ENCODE measurements around the gene CFAP99.

DNA sequence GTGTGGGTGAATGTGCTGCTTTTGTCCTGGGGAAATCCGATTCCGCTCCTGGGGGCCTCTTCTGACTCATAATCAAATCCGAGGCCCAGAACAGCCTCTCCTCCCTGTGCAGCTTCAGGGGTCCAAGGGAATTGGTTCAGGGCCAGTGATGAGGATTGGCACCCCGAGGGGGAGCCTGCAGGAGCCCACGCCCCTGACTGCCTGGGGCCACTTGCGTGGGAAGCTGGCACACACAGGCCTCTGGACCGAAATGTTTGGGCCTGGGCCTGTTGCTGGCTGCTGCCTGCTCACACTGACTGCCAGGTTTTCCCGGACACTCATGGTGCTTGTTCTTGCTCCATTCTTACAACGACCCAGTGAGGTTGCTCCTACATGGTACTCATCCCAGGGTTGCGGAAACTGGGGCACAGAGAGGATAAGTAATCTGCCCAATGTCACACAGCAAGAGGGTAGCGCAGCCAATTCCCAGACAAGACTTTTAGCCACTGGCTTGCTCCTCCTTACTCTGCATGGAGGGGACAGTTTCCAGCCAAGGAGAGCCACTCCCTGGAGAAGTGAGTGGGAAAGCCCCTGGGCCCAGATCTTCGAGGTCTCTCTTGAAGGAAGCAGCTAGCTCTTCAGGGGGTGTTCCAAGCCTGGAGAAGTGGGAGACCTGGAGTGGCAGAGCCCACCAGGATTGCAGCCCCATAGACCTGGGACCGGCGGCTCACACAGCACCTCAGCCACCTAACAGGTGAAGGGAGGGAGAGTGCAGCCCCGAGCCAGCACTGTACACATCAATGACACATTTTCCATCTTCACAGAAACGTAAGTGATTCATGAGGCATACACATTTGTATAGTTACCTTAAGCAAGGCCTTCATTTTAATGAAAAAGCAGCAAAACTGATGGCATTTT, 20.3 kb downstream of the CFAP99 start:
- no peak for TF ChIP-seq CEBPB (IDR thresholded peaks at IDR 0.05)
- TF ChIP-seq, protein P1, sequence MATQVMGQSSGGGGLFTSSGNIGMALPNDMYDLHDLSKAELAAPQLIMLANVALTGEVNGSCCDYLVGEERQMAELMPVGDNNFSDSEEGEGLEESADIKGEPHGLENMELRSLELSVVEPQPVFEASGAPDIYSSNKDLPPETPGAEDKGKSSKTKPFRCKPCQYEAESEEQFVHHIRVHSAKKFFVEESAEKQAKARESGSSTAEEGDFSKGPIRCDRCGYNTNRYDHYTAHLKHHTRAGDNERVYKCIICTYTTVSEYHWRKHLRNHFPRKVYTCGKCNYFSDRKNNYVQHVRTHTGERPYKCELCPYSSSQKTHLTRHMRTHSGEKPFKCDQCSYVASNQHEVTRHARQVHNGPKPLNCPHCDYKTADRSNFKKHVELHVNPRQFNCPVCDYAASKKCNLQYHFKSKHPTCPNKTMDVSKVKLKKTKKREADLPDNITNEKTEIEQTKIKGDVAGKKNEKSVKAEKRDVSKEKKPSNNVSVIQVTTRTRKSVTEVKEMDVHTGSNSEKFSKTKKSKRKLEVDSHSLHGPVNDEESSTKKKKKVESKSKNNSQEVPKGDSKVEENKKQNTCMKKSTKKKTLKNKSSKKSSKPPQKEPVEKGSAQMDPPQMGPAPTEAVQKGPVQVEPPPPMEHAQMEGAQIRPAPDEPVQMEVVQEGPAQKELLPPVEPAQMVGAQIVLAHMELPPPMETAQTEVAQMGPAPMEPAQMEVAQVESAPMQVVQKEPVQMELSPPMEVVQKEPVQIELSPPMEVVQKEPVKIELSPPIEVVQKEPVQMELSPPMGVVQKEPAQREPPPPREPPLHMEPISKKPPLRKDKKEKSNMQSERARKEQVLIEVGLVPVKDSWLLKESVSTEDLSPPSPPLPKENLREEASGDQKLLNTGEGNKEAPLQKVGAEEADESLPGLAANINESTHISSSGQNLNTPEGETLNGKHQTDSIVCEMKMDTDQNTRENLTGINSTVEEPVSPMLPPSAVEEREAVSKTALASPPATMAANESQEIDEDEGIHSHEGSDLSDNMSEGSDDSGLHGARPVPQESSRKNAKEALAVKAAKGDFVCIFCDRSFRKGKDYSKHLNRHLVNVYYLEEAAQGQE (IDR thresholded peaks at IDR 0.05; ENCODE audit: low read depth), result no peak
- TF ChIP-seq YY1 (IDR thresholded peaks at IDR 0.05; ENCODE audit: low read depth), result no peak
- TF ChIP-seq EP300 (IDR thresholded peaks at IDR 0.05; ENCODE audit: borderline replicate concordance), result no peak
- TF ChIP-seq, protein P2, sequence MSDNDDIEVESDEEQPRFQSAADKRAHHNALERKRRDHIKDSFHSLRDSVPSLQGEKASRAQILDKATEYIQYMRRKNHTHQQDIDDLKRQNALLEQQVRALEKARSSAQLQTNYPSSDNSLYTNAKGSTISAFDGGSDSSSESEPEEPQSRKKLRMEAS (IDR thresholded peaks at IDR 0.05), result no peak
- TF ChIP-seq CREB1 (IDR thresholded peaks at IDR 0.05; ENCODE audit: low read depth), result no peak
